ENCODE data around the gene MTCL3.

GRCh38 chr6:127482325-127482724, 36.8 kb downstream of the MTCL3 start:
- TF ChIP-seq CTCF (conservative IDR thresholded peaks at IDR 0.05 in 1 of 2, IDR thresholded peaks at IDR 0.05 in 1 of 2; ENCODE audit: low read depth in 1 of 2, low read length in 2 of 2) (no peak), EZH2 (IDR thresholded peaks at IDR 0.05; ENCODE audit: low read length, missing control alignments) (no peak)

All from fibroblast of lung (primary cell).